BLaER1 (cell line): ENCODE data around the gene PRF1.
A peak's percentile ranks its signal among the peaks of the same experiment; 100 is the strongest.

Experiments used
- H3K27ac ChIP-seq: shearing (Covaris generic); formaldehyde crosslinking; 2 replicates; pipeline ENCODE4 v1.8.1; 2022
- H3K27me3 ChIP-seq: shearing (Covaris generic); formaldehyde crosslinking; 2 replicates; pipeline ENCODE4 v1.8.1; 2022
- H3K36me3 ChIP-seq: shearing (Covaris generic); formaldehyde crosslinking; 2 replicates; pipeline ENCODE4 v1.8.1; 2022
- H3K4me1 ChIP-seq: shearing (Covaris generic); formaldehyde crosslinking; 2 replicates; pipeline ENCODE4 v1.8.1; 2022
- H3K4me2 ChIP-seq: shearing (Covaris generic); formaldehyde crosslinking; 2 replicates; pipeline ENCODE4 v1.8.1; 2022
- H3K4me3 ChIP-seq: shearing (Covaris generic); formaldehyde crosslinking; 2 replicates; pipeline ENCODE4 v1.8.1; 2022
- H3K9ac ChIP-seq: shearing (Covaris generic); formaldehyde crosslinking; 2 replicates; pipeline ENCODE4 v1.8.1; 2022
- H3K9me3 ChIP-seq: shearing (Covaris generic); formaldehyde crosslinking; 2 replicates; pipeline ENCODE4 v1.8.1; 2022
- H4K20me1 ChIP-seq: shearing (Covaris generic); formaldehyde crosslinking; 2 replicates; pipeline ENCODE4 v1.8.1; 2022
- Cebpa-rat ChIP-seq: shearing (Covaris generic); IDR thresholded peaks from 2 replicates; pipeline ENCODE4 v1.8.1; 2022

The PRF1 gene

DNA sequence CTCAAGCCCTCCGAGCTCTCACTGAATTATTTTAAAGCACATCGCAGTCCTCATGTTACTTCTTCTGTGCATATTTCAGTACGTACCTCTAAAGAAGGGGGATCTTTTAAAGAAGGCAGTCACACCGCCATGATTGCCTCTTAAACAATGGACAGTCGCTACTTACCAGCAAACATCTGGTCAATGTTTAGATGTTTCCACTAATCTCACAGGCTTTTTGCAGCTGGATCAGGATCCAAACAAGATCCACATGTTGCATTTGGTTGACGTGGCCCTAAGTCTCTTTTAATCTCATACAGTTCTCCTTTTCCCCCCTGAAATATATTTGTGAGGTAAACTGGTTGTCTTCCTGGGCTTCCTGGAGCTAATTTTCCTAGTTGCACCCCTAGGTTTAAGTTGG lies 50.0 kb downstream of the PRF1 start:
- Histone ChIP-seq H3K9ac (no peak overlapping the region), H3K4me3 (no peak overlapping the region), H3K27me3 (no peaks in the 10 kb centered on the region), H3K36me3 (peaks cover 84% of the 10 kb centered on the region), H3K4me2 (no peak overlapping the region), H3K9me3 (no peaks in the 10 kb centered on the region), H3K4me1 (peaks cover 14% of the 10 kb centered on the region), H3K27ac (no peak overlapping the region), H4K20me1 (peaks cover 29% of the 10 kb centered on the region)
- no peak for TF ChIP-seq Cebpa-rat

DNA sequence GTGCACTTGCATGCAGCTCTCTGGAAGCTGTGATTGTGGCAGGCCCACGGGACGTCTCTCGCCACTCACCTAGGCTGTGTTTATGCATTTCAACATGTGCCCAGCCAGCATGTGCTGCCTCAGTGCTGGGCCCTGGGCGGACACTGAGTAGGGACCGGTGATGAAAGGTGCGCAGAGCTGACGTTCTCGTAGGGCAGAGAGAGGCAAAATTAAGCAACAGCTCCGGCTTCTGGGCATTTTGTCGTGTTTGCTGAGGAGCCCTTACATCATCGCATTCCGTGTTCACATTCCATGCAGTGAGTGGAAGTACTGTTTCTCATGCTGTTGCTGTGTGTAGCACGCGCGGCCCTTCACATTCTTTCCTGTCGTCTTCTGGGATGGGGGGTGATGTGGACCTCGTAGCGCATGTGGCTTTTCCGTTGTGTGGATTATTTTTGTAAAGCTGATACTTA lies 50.5 kb downstream of the PRF1 start:
- Histone ChIP-seq H3K36me3 (peaks cover 87% of the 10 kb centered on the region), H3K27ac (no peak overlapping the region), H3K27me3 (no peaks in the 10 kb centered on the region), H3K4me3 (no peak overlapping the region), H3K9me3 (no peaks in the 10 kb centered on the region), H3K4me1 (peaks cover 9% of the 10 kb centered on the region), H3K4me2 (no peak overlapping the region), H4K20me1 (peaks cover 24% of the 10 kb centered on the region), H3K9ac (no peak overlapping the region)
- no peak for TF ChIP-seq Cebpa-rat

DNA sequence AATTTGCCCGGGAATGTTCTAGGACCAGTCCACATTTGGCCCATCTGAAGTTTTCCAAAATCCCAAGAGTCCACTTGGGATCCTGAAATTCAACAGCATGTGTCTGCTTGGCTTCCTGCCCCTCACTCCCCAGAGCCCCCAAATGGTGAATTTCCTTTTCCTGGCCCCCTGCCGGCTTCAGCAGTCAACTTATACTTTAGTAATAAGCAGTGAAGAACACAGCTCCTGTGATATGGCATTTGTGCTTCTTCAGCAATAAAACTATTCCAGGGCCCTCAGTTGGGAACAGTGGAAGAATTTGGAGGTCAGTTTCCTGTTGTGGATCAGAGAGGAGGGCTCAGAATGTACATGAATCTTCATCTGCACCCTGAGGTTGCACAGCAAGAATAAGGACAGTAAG lies 51.1 kb downstream of the PRF1 start:
- Histone ChIP-seq H3K4me2 (peak overlapping the region; percentile 40), H3K4me3 (no peak overlapping the region), H3K36me3 (peaks cover 87% of the 10 kb centered on the region), H3K27me3 (no peaks in the 10 kb centered on the region), H3K27ac (no peak overlapping the region), H3K4me1 (peaks cover 9% of the 10 kb centered on the region), H4K20me1 (peaks cover 24% of the 10 kb centered on the region), H3K9me3 (no peaks in the 10 kb centered on the region), H3K9ac (no peak overlapping the region; the same call in 1 of the 2 replicates)
- no peak for TF ChIP-seq Cebpa-rat

DNA sequence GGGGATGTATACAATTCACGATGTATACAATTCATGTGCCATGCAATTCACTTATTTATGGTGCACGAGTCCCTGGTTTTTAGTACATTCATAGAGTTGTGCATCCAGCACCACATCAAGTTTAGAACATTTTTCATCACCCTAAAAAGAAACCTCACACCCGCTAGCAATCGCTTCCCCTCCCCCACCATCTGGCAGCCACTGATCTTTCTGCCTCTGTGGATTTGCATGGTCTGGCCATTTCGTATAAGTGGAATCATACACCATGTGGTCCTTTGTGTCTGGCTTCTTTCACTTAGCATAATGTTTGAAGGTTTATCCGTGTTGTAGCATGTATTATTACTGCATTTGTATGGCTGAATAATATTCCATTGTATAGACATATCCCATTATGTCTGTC lies 52.1 kb downstream of the PRF1 start:
- H3K27ac ChIP-seq, result no peak overlapping the region
- H3K4me1 ChIP-seq, result peaks cover 9% of the 10 kb centered on the region
- H3K9me3 ChIP-seq, result no peaks in the 10 kb centered on the region
- peaks cover 24% of the 10 kb centered on the region for H4K20me1 ChIP-seq
- H3K4me2 ChIP-seq, result no peak overlapping the region
- no peak overlapping the region for H3K4me3 ChIP-seq
- H3K36me3 ChIP-seq, result peaks cover 87% of the 10 kb centered on the region
- TF ChIP-seq Cebpa-rat, result no peak
- no peak overlapping the region for H3K9ac ChIP-seq
- H3K27me3 ChIP-seq, result no peaks in the 10 kb centered on the region

DNA sequence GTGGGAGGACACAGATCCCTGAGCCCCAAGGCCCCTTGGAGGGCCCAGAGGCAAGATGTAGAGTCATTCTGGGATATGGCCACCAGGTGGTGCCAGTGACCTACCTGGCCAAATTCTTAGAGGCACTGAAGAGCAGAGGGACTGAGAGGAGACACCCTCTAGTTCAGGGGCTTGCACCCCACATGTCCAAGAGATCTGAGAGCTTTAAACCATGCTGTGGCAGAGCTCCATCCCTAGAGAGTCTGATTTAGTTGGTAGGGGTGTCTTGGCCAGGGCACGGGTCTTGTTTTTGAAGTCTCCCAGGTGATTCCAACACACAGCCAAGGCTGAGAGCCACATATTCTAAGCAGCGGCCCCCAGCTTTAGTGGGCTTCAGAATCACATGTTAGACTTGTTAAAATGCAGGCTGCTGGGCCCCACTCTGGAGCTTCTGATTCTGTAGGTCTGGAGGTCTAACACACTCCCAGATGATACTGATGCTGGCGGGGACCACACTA lies 52.5 kb downstream of the PRF1 start:
- peaks cover 85% of the 10 kb centered on the region for H3K36me3 ChIP-seq
- TF ChIP-seq Cebpa-rat, result no peak
- H3K4me1 ChIP-seq, result peaks cover 9% of the 10 kb centered on the region
- H3K27ac ChIP-seq, result no peak overlapping the region
- H4K20me1 ChIP-seq, result peaks cover 24% of the 10 kb centered on the region
- H3K27me3 ChIP-seq, result no peaks in the 10 kb centered on the region
- H3K4me3 ChIP-seq, result no peak overlapping the region
- no peaks in the 10 kb centered on the region for H3K9me3 ChIP-seq
- H3K9ac ChIP-seq, result no peak overlapping the region
- H3K4me2 ChIP-seq, result no peak overlapping the region

DNA sequence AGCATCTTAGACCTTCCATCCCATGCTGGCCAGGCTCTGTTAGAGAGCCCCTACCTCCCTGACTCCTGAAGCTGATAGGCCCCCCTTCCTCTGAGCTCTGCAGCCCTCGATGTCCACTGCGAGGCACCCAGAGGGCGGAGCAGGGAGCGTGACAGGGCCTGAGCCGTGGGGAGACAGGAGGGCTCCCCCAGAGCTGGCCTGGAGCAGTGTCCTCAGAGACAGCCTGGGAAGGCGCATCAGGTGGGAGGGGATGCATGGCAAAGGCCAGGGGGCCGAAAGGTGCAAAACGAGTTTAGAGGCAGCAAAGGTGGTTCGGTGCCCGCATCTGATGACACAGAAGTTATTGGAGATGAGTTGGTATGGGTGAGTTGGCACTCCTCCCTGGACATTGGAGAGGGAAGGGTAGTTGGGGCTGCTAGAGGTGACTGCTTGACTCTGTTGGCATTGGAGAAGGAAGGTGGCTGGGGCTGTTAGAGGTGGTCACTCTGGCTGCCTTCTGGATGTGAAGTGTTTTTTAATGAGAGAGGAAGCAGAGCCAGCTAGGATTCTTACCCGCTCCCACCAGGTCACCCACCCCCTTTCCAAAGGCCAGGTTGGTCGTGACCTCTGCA lies 53.1 kb downstream of the PRF1 start:
- no peak overlapping the region for H3K9ac ChIP-seq

More for the DNA sequence above, 53.1 kb downstream of the PRF1 start:
- no peak overlapping the region for H3K4me3 ChIP-seq
- no peak for TF ChIP-seq Cebpa-rat
- peaks cover 12% of the 10 kb centered on the region for H3K4me1 ChIP-seq
- no peak overlapping the region for H3K27ac ChIP-seq
- H3K36me3 ChIP-seq, result peaks cover 88% of the 10 kb centered on the region
- H4K20me1 ChIP-seq, result peaks cover 24% of the 10 kb centered on the region
- H3K4me2 ChIP-seq, result no peak overlapping the region
- no peaks in the 10 kb centered on the region for H3K9me3 ChIP-seq
- no peaks in the 10 kb centered on the region for H3K27me3 ChIP-seq
